Inferior parietal cortex (tissue), 1 donor: ENCODE data around the gene FAM229B.
"Not testable (repeated sequence)": the region's sequence is repeated elsewhere in the genome, so short reads cannot be mapped to it uniquely, and the experiment has no call there.

Experiments
- DNase-seq: peaks from one replicate; pipeline ENCODE4 v3.0.0-alpha.2; 2016; ENCODE audit errors: extremely low spot score

Gene FAM229B

DNA sequence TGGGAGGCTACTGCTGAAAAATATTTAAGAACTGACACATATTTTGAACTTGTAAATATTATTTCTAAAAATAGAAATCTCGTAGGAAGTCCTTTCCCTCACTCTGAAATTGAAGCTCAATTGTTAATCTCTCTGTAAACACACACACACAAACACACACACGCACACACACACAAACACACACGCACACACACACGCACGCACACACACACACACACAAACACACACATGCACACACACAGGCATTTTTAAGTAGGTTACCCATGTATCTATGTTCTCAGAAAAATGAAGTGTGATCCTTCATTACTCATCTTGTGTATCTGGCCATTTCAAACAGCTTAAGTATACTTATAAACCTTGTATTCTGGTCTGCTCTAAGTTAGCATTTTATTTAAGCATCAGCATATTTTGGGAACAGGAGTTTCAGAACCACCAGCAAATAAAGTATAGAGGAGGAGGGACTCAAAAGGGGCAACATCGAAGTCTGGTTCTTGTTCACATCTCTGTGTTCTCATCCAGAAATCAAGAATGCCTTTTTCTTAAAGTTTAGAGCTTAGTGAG lies 21.9 kb upstream of the FAM229B start:
- no peak for DNase-seq

DNA sequence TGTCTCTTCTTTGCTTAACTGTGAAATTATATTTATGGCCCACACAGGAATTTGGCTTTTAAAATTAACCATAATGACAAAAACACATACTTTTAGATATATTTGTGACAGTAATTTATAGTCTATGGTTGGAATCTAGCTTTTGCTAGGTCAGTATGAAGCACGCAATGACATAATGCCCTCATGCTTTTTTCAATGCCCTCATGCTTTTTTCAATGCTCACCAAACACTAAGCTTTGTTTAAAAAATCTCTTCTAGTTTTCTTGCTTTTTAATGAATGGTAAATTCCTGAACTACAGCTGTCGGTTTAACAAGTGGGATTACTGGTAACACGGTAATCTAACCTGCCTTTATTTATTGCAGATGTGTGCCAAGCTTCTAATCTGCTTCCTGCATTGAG lies 20.8 kb upstream of the FAM229B start:
- no peak for DNase-seq

DNA sequence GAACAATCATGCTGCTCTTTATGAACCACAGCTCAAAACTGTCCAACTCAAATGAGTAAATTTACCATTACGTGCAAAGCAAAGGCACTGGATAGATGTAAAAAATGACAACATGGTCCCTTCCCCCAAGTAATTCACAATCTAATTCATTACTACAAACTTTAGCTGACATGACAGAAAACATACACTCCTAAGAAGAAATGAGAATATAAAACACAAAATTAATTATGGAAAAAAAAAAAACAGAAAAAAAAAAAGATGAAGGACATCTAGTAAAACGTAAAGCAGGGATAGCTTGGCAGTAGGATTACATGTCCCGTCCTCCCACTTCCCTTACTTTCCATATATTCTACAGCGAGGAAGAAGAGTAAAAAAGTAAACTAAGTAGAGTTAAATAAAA lies 5.8 kb upstream of the FAM229B start:
- no peak for DNase-seq

DNA sequence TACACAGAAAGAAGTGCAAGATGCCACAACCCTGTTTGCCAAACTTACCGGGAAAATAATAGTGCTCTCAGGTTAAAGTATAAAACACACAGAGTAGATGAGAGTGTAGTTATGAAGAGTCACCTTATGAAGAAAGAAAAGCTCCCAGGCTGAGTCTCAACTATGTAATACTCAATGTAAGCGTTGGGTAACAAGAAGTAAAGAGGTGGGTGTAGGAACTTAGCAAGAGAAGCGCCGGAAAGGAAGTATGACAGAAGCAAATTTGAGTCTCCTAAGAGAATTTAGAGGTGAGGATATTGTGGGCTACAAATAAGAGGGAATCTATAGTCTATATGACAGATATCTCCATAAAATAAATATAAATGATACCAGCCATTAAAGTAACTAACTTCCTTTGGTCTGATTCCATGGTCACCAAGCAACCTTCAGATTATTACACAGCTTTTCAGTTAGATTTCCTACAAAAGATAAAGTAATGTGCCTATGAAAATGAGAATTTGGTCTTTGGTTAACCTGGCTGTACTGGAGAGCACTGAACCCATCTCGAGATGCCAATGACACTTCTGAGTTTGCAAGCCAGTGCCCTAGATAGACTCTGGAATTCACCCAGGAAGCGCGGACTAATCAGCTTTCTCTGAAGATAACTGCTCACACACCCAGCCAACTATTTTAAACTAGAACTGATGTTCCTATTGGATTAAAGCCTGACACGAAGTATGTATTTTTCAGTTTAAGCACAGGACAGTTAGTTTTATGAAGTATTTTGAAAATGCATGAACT lies 1.9 kb upstream of the FAM229B start:
- no peak for DNase-seq

DNA sequence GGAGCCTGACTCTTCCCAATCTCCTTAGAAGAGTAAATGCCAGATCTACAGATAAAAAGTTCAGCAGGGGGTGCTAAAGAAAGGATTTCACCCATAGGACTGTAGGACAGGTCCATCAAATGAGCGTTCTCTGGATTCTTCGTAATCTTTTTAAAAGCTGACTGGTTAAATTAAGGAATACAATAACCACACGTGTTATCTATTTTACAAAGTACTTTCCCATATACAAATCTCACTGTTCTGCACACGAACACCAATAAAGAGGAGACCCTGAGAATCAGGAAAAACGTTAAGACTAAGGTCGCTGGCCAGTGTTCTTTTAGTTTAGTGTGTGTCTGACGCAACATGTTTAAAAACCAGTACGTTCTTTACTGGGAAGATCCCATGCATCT lies 651 bp upstream of the FAM229B start:
- DNase-seq: peak; percentile 56

DNA sequence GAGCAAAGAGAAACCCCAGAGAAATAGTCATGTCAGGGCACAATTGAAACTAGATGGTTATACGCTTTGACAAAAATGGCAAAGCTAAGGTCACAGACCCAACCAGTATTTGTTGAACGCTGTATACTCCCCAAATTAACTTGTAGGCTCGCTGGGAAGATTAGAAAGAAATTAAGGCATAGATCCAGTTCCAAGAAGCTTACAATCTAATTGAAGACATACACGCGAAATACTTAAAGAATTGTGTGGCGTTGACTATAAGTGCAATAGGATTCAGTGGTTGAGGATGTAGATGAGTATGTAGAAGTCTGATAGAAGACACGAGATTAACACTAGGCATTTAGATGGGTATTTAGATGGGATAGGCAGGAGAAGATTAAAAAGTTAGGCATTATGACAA lies 525 bp downstream of the FAM229B start:
- no peak for DNase-seq

DNA sequence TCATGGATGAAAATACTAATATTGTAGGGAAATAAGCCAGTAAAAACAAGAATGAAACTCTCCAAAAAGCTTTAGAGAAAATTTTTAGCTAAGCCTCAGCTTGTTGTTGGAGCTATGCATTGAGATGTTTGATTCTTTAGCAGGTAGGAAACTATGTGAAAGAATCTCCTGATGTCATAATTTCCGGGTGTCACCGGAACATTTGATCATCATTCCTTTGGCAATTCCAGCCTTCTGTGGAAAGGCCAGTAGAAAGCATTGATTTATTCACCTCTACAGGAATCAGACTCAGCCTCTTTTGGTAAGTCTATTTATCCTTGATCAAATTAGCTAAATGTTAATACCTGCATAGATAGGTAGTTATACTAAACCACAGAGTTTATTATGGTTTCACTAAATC lies 9.5 kb downstream of the FAM229B start:
- DNase-seq: no peak

DNA sequence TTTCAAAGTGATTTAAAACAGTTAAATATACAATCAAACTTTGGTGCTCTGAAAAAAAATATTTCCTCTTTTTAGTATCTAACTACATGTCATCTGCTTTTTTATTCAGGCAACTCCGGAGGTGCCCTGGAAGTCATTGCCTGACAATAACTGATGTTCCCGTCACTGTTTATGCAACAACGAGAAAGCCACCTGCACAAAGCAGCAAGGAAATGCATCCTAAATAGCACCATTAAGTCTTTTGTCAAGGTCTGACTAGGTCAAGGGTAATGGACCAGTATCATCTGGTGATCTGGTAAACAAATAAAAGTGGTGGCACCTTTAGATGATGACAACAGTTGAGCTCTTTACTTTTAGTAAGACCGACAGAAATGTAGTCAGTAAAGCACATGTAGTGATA lies 13.2 kb downstream of the FAM229B start:
- DNase-seq: no peak

DNA sequence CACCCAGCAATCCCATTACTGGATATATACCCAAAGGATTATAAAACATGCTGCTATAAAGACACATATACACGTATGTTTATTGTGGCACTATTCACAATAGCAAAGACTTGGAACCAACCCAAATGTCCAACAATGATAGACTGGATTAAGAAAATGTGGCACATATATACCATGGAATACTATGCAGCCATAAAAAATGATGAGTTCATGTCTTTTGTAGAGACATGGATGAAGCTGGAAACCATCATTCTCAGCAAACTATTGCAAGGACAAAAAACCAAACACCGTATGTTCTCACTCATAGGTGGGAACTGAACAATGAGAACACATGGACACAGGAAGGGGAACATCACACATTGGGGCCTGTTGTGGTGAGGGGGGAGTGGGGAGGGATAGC lies 18.6 kb downstream of the FAM229B start:
- not testable (repeated sequence) for DNase-seq

DNA sequence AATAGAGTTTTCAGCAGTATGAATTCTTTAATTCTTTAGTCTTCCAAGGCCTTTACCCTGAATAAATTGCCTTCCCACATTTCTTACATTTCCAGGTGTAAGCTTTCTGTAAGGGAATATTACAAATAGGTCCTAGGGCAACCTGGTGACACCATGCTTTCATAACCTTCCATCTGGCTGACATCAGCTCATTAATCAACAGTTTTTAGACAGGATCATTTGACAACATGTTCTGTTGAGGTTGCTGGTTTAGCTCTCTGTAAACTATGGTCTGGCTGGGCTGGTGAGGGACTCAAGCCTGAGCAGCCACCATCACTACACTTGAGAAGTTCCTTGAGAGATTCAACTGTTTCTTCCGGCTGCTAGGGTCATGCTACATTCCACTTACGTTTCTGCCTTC lies 19.2 kb downstream of the FAM229B start:
- no peak for DNase-seq

DNA sequence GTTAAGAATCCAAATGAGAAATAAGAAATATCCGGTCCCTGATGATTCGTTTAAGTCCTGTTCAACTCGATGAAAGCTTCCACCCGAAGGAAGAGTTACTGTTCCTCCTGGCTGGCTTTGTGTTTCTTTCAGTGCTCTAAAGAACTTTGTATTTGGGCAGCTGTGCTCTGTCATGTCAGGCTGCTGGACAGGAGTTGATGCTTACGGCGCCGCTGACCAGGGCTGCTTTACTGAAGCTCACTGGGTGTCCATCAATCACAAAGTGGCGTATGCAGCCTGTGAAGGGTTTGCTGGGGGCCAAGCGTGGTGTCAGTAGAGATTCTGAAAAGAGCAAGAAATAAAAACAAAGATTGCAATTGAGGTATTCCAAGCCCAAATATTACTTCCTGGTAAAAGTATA lies 21.9 kb downstream of the FAM229B start:
- no peak for DNase-seq

DNA sequence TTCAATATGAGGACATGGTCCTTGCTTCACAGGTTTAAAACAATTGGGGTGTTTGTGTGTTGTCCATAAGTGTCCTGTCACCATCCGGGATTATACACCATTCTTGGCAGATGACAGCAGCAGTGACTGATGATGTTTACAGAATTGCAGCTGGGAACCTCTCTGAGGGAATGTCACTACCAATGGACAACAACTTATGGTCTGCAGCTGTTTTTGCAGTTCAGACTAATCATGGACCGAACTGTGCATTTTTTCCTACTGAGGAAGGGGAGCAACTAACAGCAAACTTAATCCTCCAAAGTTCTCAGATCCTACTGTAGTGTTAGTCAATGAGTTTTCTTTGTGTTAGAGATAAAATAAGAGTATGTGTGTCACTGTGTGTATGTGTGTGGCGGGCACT lies 26.0 kb downstream of the FAM229B start:
- DNase-seq: peak; percentile 31

DNA sequence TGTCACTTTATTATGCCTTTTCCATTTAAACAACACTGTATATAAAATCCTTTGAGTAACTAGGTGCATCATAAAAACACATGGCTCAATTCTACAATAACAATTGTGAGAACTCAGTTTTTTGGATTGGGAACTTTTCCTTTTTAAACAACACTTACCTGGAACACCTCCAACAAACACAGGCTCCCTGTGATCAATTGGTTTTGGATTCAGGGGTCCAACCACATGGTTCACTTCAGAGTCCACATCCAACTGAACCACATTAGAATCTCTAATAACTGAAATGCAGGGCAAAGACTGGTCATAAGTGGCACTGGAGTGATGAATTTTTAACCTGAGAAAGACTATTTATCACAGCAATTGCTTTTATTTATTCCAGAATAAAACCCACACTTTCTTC lies 26.5 kb downstream of the FAM229B start:
- DNase-seq: no peak

DNA sequence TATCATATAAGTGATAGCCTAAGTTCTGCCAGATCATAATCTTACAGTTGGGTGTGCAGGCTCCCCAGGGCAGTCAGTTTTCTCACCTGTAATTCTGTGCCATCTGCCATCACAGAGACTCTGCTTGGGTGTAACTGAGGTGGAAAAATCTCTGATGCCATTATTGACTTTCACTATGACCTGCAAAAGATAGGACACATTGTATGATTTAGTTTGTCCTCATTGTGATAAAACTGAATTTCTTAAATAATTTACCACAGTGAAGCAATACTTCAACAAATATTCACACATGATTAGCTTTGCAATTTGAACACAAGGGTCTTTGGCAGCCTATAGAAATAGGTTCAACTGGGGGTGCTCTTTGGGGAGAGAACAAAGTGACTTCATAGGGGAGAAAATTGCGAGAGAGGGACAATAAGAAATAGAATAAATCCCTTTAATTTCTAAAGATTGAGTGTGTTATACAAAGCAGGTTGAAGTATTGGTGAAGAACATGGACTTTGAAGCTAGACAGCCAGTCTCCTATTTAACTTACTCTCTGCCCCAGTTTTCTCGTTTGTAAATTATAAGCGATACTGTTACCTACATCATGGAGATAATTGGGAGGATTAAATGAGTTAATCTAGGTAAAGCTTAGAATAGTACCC lies 27.3 kb downstream of the FAM229B start:
- no peak for DNase-seq

DNA sequence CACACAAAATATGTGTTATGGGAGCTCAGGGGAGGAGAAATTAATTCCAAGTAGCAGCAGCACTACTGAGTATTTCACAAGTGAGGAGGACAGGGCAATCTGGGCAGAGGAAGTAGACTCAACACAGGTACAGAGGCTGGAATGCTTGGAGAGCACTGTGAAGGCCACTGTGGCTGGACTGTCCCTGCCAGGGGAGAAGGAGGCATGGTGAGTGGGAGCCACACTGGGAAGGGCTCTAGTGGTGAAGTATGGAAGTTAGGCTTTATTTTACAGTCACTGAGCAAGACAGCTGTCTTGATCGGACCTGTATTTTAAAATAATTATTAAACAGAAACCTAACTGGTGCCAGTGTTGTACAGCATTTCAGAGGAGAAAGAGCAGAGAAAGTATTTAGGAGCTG lies 28.8 kb downstream of the FAM229B start:
- DNase-seq: no peak

DNA sequence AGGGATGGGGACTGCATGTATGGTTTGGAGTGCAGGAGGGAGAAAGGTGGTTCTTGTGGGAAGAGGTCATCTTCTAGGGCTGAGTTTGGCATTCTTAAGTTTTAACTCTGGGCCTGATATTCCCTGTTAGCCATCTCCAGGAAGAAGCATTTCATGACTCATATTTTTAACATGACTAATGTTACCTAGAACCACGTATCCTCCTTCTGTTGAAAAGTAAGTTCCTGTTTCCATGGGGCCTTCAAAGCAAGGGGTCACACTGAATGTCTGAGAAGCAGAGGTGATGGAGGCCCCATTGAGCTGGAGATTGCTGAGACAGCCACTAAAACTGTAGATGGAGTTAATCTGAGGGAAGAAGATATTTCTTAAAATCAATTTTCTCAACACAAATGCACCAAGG lies 30.2 kb downstream of the FAM229B start:
- DNase-seq: no peak

DNA sequence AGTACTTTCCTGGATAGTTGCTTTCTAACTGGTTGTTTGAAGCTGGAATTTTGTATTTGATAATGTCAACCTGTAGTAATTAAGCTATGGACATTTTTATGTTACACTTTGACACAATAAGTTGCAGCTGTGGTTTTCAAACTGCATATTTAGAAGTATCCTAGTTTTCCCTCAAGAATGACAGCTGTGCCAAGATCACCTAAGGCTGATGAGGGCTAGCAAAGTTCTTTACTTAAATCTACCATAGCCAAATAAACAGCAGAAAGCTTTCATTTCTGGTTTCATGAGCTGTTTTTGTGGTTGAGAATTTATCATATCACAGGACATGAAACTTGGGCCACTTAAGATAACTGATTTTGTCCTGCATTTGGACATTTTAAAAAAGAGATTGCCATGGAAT lies 30.6 kb downstream of the FAM229B start:
- no peak for DNase-seq

DNA sequence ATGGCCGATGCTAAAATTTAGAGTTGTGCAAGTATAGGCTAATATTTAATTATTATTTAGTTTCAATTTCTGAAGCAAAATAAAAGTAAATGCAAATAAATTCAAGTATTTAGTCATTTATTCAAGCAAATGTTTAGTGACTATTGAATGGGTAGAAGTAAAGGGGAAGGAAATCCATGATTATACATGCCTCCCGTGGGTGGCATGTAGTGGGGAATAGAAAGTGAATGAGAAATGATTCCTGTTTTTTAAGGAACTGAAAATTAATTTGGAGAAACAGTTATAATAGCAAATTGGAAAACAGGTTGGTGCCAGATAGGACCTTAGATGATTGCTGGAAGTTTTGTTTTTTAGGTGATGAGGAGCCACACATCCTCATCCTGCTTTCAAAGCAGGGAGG lies 35.4 kb downstream of the FAM229B start:
- DNase-seq: no peak

DNA sequence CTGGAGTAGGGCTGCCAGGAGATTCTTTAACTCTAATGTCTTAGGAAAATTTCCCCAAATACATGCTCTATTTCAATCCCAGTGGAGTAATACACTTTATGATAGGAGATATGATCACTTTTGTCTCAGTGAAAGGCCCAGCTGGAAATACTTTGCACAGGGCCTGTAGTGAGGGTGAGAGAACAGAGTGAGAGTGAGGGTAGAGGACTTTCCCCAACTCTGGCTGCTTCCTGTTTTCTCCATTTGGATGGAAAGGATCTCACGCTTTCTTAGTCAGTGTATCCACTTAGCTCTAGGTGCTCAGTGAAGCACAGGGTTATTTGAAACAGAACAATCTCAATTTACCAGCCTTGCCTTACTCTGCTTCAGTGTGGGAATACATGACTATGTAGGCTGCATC lies 36.6 kb downstream of the FAM229B start:
- DNase-seq: no peak

DNA sequence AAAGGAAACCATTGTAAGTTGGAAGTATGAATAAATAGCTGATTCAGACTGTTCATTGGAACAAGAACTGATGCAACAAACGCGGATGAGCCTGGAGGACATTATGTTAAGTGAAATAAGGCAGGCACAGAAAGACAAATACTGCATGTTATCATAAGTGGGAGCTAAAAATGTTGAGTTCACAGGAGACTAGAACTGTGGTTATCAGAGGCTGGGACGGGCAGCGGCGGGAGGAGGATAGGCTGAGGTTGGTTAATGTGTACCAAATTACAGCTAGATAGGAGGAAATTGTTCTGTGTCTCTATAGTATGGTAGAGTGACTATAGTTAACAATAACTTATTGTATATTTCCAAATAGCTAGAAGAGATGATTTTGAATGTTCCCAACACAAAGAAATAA lies 40.8 kb downstream of the FAM229B start:
- DNase-seq: no peak

DNA sequence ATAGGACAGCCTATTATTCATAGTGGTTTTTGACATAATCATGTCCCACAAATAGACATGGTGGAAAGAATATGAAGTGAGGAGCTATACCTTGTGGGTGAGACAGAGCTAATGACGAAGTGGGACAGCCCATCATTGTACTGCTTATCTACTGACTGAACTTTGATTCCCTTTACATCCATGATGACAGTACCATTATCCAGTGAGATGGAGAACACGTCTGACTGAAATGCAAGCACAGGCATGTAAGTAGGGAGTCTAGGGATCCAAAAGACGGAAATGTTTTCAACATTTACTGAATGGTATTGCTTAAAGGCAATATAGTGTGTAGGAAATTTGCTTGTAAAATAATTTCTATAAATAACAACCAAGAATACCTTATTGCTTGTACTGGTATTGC lies 43.5 kb downstream of the FAM229B start:
- DNase-seq: no peak

DNA sequence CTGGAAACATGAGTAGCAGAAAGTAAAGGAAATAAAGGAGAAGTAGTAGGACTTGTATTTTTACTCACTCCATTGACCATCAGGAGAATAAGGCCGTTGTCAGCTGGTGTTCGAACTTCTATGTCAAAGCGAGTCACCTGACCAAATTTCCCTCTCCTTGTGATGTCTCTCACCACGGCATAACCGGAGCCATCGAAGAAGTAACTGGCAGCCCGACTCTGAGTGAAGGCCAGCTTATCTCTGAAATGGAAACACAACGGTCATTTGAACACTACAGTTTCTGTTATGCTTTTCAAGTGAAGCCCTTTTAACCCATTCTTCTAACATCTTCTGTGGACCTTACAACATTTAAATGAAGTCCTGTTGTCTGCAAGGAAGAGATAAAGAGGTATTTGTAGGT lies 51.7 kb downstream of the FAM229B start:
- DNase-seq: no peak

DNA sequence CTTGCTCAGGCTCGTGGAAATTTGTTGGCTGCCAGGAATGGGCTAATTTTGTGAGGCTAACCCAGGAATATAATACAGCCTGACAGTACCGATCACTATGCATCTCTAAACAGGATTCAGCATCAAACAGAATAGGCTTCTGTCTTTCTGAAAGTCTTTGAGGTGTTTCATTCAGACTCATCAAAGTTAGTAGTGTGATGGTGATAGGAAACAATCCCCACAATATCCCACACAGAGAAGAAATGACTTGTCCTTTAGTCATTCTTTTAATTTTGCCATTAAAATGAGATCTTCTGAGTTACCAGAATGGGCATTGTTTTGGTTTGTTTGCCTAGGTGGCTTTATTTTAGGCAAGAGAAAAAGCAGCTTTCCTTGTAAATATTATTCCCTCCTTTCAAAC lies 54.3 kb downstream of the FAM229B start:
- no peak for DNase-seq
